HG03175 (cell line): Measurements from ENCODE around the gene SHLD1.
A peak's percentile ranks its signal among the peaks of the same experiment; 100 is the strongest.

Source experiments
- ATAC-seq: cut with Tn5 transposase; IDR thresholded peaks from one replicate; pipeline ENCODE4 v1.9.1; 2021; ENCODE audit warnings: mild to moderate bottlenecking, moderate library complexity; ENCODE audit not compliant: unreplicated experiment

SHLD1 gene

GRCh38 chr20:5843054-5843592, 92.9 kb downstream of the SHLD1 start:
- ATAC-seq, result peak; percentile 52

- ATAC-seq, result peak; percentile 88
Observed at GRCh38 chr20:5844063-5844681, 94.0 kb downstream of the SHLD1 start.

- no peak for ATAC-seq
Observed at GRCh38 chr20:5845681-5846615, 95.7 kb downstream of the SHLD1 start.

GRCh38 chr20:5848711-5849505, 98.7 kb downstream of the SHLD1 start:
- ATAC-seq, result no peak

GRCh38 chr20:5855939-5856338, 105.7 kb downstream of the SHLD1 start:
- ATAC-seq, result no peak

- no peak for ATAC-seq
Observed at GRCh38 chr20:5859608-5860007, 109.4 kb downstream of the SHLD1 start.

- ATAC-seq, result no peak
Observed at GRCh38 chr20:5862703-5863039, 112.5 kb downstream of the SHLD1 start.

- no peak for ATAC-seq
Observed at GRCh38 chr20:5863040-5863833, 113.0 kb downstream of the SHLD1 start.

- no peak for ATAC-seq
Observed at GRCh38 chr20:5864428-5864827, 114.2 kb downstream of the SHLD1 start.

- no peak for ATAC-seq
Observed at GRCh38 chr20:5864873-5865587, 114.8 kb downstream of the SHLD1 start.

GRCh38 chr20:5865604-5866003, 115.4 kb downstream of the SHLD1 start:
- ATAC-seq, result no peak

GRCh38 chr20:5870568-5870981, 120.4 kb downstream of the SHLD1 start:
- no peak for ATAC-seq

- ATAC-seq, result no peak
Observed at GRCh38 chr20:5871459-5872410, 121.5 kb downstream of the SHLD1 start.

- ATAC-seq, result no peak
Observed at GRCh38 chr20:5877128-5877527, 126.9 kb downstream of the SHLD1 start.

- peak; percentile 62 for ATAC-seq
Observed at GRCh38 chr20:5880326-5880725, 130.1 kb downstream of the SHLD1 start.

- no peak for ATAC-seq
Observed at GRCh38 chr20:5881703-5882102, 131.5 kb downstream of the SHLD1 start.

- ATAC-seq, result no peak
Observed at GRCh38 chr20:5882166-5882565, 132.0 kb downstream of the SHLD1 start.

GRCh38 chr20:5884465-5885335, 134.5 kb downstream of the SHLD1 start:
- ATAC-seq, result no peak
